Esophagus muscularis mucosa (tissue), 4 donors: ENCODE data around the gene MISP3. TPM values are rescaled to one million over a fixed set of nuclear protein-coding genes. Genes with fewer than 3 reads are reported as not detected.

ENCODE experiments used
- DNase-seq: peaks from one replicate; pipeline ENCODE4 v3.0.0-alpha.2; 2017; ENCODE audit errors: extremely low spot score
- H3K27ac ChIP-seq, 4 donors: fragments of 200-600 bp; sonication (generic); replicated peaks in 1 of 4; 1 replicate in 3 of 4; 2 replicates in 1 of 4; pipeline ENCODE4 v1.5.1; 2016 to 2019; ENCODE audit warnings: mild to moderate bottlenecking in 1 of 4
- H3K27me3 ChIP-seq, 4 donors: fragments of 200-600 bp; sonication (generic); one replicate each; pipeline versions ENCODE4 v1.5.1 to v1.6.0; 2016 to 2019
- H3K36me3 ChIP-seq, 4 donors: fragments of 200-600 bp; sonication (generic); one replicate each; pipeline ENCODE4 v1.5.1; 2016 to 2019
- H3K4me1 ChIP-seq, 4 donors: fragments of 200-600 bp; sonication (generic); one replicate each; pipeline ENCODE4 v1.5.1; 2016 to 2019
- H3K4me3 ChIP-seq, 4 donors: fragments of 200-600 bp; sonication (generic); 1 replicate in 2 of 4; 2 replicates in 2 of 4; pipeline ENCODE4 v1.5.1; 2016 to 2019; ENCODE audit warnings: mild to moderate bottlenecking in 4 of 4, moderate library complexity in 1 of 4
- H3K9me3 ChIP-seq, 4 donors: fragments of 200-600 bp; sonication (generic); 1 replicate in 3 of 4; 2 replicates in 1 of 4; pipeline ENCODE4 v1.5.1; 2016 to 2019
- CTCF ChIP-seq, 3 experiments: fragments of 200-600 bp in 2 of 3; fragments of 450-650 bp in 1 of 3; sonication (generic) in 2 of 3; IDR thresholded peaks; one replicate each; pipeline ENCODE4 v1.5.1; 2017 to 2019; ENCODE audit warnings: antibody characterized with exemption in 3 of 3, mild to moderate bottlenecking in 2 of 3, moderate library complexity in 1 of 3
- EP300 ChIP-seq: sonication (generic); formaldehyde crosslinking; IDR thresholded peaks from one replicate; pipeline ENCODE4 v1.6.1; 2017; ENCODE audit warnings: antibody characterized with exemption
- POLR2A ChIP-seq: fragments of 450-650 bp; IDR thresholded peaks from one replicate; pipeline ENCODE4 v1.6.1; 2017; ENCODE audit warnings: antibody characterized with exemption, moderate library complexity, mild to moderate bottlenecking, low read depth
- POLR2AphosphoS5 ChIP-seq, 2 donors: sonication (generic); formaldehyde crosslinking; IDR thresholded peaks; one replicate each; pipeline ENCODE4 v1.6.1; 2017; ENCODE audit warnings: antibody characterized with exemption in 2 of 2
- WGBS: methylation state at CpG from one replicate; pipeline ENCODE4 v1.1.5; 2018; 5-methylcytosine and 5-hydroxymethylcytosine counted together
- intact Hi-C: fragments of 100-400 bp; cut with DNase I; formaldehyde crosslinking; loops from one replicate; pipeline ENCODE4 v1.15.1; 2023
- total RNA-seq, 4 donors: library from RNA; depleted of rRNA; stranded (reverse); fragments of >200 nt; gene quantifications; one replicate each; pipeline versions ENCODE4 v1.1.0 to v1.2.1, GENCODE V29; 2016

Gene MISP3
- total RNA-seq, 4 donors from 2014 or later: 1.5 to 11.1 (median 7.6) TPM

GRCh38 chr19:14089412-14089661 lies 16.8 kb downstream of the MISP3 start:
- Histone ChIP-seq H3K27ac (peak overlapping the region; percentile 64 to 95 (median 94)), H3K27me3 (no peaks in the 10 kb centered on the region)

GRCh38 chr19:14089662-14090508 lies 17.3 kb downstream of the MISP3 start:
- intact Hi-C loops: no loop called here
- Histone ChIP-seq H3K36me3 (peaks cover 8 to 29% (median 18%) of the 10 kb centered on the region in 4 donors), H3K27ac (peak overlapping the region; percentile 94 to 97 (median 94)), H3K4me3 (peak overlapping the region; percentile 72 to 80 (median 75)), H3K27me3 (no peaks in the 10 kb centered on the region), H3K4me1 (peaks cover 16 to 37% (median 22%) of the 10 kb centered on the region in 4 donors), H3K9me3 (peaks cover 0 to 10% (median 7%) of the 10 kb centered on the region in 4 donors)
- DNase-seq: no peak
- 0% methylated on average over 20 of the region's 142 CpGs for WGBS
- no peak for TF ChIP-seq CTCF (IDR thresholded peaks at IDR 0.05)
- no peak for TF ChIP-seq EP300
- no peak for TF ChIP-seq POLR2AphosphoS5 (IDR thresholded peaks at IDR 0.05)
- TF ChIP-seq POLR2A: no peak

More at GRCh38 chr19:14089412-14089661, 16.8 kb downstream of the MISP3 start:
- 20% methylated on average over 11 of the region's 16 CpGs for WGBS
- peaks cover 8 to 29% (median 18%) of the 10 kb centered on the region in 4 donors for H3K36me3 ChIP-seq
- TF ChIP-seq CTCF (IDR thresholded peaks at IDR 0.05) (no peak), POLR2A (no peak), POLR2AphosphoS5 (IDR thresholded peaks at IDR 0.05) (no peak), EP300 (no peak)
- H3K4me3 ChIP-seq: peak overlapping the region; percentile 72 to 80 (median 75)
- H3K9me3 ChIP-seq: peaks cover 0 to 10% (median 7%) of the 10 kb centered on the region in 4 donors
- DNase-seq: no peak
- intact Hi-C loops: no loop called here
- H3K4me1 ChIP-seq: peaks cover 16 to 37% (median 22%) of the 10 kb centered on the region in 4 donors

- no peaks in the 10 kb centered on the region for H3K27me3 ChIP-seq
- peak within 1 kb of the TSS; percentile 94 to 97 (median 94) for H3K27ac ChIP-seq
- intact Hi-C loops: no loop called here
- peaks cover 0 to 10% (median 7%) of the 10 kb centered on the region in 4 donors for H3K9me3 ChIP-seq
- peak within 1 kb of the TSS; percentile 72 to 80 (median 75) for H3K4me3 ChIP-seq
- peaks cover 8 to 31% (median 19%) of the 10 kb centered on the region in 4 donors for H3K36me3 ChIP-seq
- under 1% methylated on average over 27 of the region's 65 CpGs for WGBS
- TF ChIP-seq POLR2A (no peak), POLR2AphosphoS5 (IDR thresholded peaks at IDR 0.05) (no peak), EP300 (no peak), CTCF (IDR thresholded peaks at IDR 0.05) (no peak)
- DNase-seq: peak; percentile 97
- peaks cover 16 to 37% (median 22%) of the 10 kb centered on the region in 4 donors for H3K4me1 ChIP-seq
These were observed 18.0 kb downstream of the MISP3 start, which contains the start of gene SAMD1 for GRCh38 chr19:14090509-14091080. SAMD1 (minus strand) TSS chr19:14090751.

- Histone ChIP-seq H3K27ac (peak overlapping the region; percentile 94 to 97 (median 94)), H3K27me3 (no peaks in the 10 kb centered on the region), H3K9me3 (peaks cover 0 to 10% (median 7%) of the 10 kb centered on the region in 4 donors), H3K4me1 (peaks cover 16 to 37% (median 21%) of the 10 kb centered on the region in 4 donors), H3K4me3 (peak overlapping the region; percentile 72 to 80 (median 75)), H3K36me3 (peaks cover 9 to 36% (median 23%) of the 10 kb centered on the region in 4 donors)
- intact Hi-C loops: no loop called here
- DNase-seq: no peak
- WGBS: 0% methylated on average over 11 of the region's 72 CpGs
- TF ChIP-seq EP300: no peak
- TF ChIP-seq CTCF (IDR thresholded peaks at IDR 0.05): peak in 2 of 3 experiments; percentile 20 to 29
- peak; percentile 66 to 89 for TF ChIP-seq POLR2AphosphoS5 (IDR thresholded peaks at IDR 0.05)
- peak; percentile 40 for TF ChIP-seq POLR2A
These were observed 18.7 kb downstream of the MISP3 start for GRCh38 chr19:14091081-14091812.
